ENCODE results near the gene HLA-E. TPM values are rescaled to one million over a fixed set of nuclear protein-coding genes. Genes with fewer than 3 reads are reported as not detected.
"Not testable (repeated sequence)": the region's sequence is repeated elsewhere in the genome, so short reads cannot be mapped to it uniquely, and the experiment has no call there.

Gene HLA-E
- total RNA-seq, 1 donor from 2014 or later, result 215 TPM

DNA sequence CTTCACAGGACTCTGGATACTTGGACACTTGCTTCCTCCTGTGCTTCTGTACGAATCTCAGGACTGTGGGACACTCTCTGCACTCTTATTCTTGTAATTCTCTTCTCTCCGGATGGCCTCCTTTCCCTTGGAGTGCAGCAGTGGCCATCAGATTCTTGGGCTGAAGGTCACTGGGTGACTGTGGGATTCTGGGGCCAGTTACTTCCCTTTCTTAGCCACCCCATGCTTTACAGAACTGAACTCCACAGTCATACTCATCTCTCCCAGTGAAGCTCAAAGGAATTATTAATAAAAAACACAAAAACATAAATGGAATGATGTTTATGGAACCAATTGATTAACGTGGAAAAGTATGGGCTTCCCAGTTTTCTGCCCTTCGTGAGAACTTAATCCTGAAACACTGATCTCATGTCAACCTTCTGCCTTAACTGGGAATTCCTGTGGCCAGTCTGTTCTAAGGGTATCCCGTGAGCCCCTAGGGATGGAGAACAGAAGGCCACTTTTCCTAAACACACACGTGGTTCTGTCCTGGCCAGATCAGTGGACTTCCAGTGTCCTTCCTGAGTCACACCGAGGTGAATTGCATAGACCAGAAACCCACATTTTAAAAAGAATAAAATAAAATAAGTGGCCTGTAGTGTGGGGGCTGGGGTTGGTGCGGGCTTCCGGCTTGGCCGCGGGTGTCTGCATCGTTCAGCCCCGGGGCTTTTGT is 23.6 kb upstream of the HLA-E start:
- TF ChIP-seq, protein P1, sequence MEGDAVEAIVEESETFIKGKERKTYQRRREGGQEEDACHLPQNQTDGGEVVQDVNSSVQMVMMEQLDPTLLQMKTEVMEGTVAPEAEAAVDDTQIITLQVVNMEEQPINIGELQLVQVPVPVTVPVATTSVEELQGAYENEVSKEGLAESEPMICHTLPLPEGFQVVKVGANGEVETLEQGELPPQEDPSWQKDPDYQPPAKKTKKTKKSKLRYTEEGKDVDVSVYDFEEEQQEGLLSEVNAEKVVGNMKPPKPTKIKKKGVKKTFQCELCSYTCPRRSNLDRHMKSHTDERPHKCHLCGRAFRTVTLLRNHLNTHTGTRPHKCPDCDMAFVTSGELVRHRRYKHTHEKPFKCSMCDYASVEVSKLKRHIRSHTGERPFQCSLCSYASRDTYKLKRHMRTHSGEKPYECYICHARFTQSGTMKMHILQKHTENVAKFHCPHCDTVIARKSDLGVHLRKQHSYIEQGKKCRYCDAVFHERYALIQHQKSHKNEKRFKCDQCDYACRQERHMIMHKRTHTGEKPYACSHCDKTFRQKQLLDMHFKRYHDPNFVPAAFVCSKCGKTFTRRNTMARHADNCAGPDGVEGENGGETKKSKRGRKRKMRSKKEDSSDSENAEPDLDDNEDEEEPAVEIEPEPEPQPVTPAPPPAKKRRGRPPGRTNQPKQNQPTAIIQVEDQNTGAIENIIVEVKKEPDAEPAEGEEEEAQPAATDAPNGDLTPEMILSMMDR (IDR thresholded peaks at IDR 0.05; ENCODE audit: insufficient read depth, low read length, severe bottlenecking), result no peak
- Histone ChIP-seq H3K4me3 (ENCODE audit: low read depth, low read length) (peak overlapping the region; percentile 36), H3K27me3 (ENCODE audit: control insufficient read depth, insufficient read depth, low read length) (peaks cover 64% of the 10 kb centered on the region), H3K36me3 (ENCODE audit: control insufficient read depth, insufficient read depth, low read length) (no peaks in the 10 kb centered on the region)
- DNase-seq (ENCODE audit: low read depth), result no peak
- FAIRE-seq, result peak; percentile 58

GRCh38 chr6:30470968-30471367 is 18.3 kb upstream of the HLA-E start:
- TF ChIP-seq, protein P1 (IDR thresholded peaks at IDR 0.05; ENCODE audit: insufficient read depth, low read length, severe bottlenecking), result no peak
- no peaks in the 10 kb centered on the region for H3K36me3 ChIP-seq (ENCODE audit: control insufficient read depth, insufficient read depth, low read length)
- DNase-seq (ENCODE audit: low read depth) (no peak), FAIRE-seq (no peak)
- no peak overlapping the region for H3K4me3 ChIP-seq (ENCODE audit: low read depth, low read length)
- peaks cover 18% of the 10 kb centered on the region for H3K27me3 ChIP-seq (ENCODE audit: control insufficient read depth, insufficient read depth, low read length)

GRCh38 chr6:30475116-30475515 is 14.2 kb upstream of the HLA-E start:
- H3K27me3 ChIP-seq (ENCODE audit: control insufficient read depth, insufficient read depth, low read length); FAIRE-seq; DNase-seq (ENCODE audit: low read depth); H3K36me3 ChIP-seq (ENCODE audit: control insufficient read depth, insufficient read depth, low read length); H3K4me3 ChIP-seq (ENCODE audit: low read depth, low read length): not testable (repeated sequence)

DNA sequence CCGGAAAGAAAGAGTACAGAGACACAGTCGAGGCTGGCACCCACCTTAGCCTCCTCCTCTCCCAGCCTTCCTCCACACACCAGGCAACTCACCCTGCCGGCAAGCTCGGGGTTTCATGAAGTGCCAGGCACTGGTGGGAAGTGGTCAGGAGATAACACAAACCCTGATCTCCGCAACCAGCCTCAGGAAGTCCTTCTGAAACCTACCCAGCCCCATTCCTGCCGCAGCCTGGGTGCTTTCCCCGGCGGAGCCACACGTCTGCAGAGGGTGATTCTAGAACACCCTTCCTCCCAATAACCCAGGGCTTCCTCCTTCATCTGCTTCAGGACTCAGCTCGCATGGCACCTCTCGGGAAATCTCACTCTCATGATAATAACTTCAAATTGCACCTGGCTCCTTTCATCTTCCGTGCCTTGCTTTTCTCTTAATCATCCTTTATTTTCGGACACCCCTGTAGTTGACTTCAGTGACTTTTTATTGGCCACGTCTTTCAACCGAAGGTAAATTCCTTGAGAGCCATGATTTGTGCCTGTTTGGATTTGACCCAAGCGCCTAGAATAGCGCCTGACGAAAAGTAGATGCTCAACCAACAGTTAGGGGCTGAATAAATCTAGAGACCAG is 8.7 kb upstream of the HLA-E start:
- H3K4me3 ChIP-seq (ENCODE audit: low read depth, low read length), result no peak overlapping the region
- TF ChIP-seq, protein P1 (IDR thresholded peaks at IDR 0.05; ENCODE audit: insufficient read depth, low read length, severe bottlenecking), result no peak
- FAIRE-seq (no peak), DNase-seq (ENCODE audit: low read depth) (no peak)
- peaks cover 22% of the 10 kb centered on the region for H3K27me3 ChIP-seq (ENCODE audit: control insufficient read depth, insufficient read depth, low read length)
- no peaks in the 10 kb centered on the region for H3K36me3 ChIP-seq (ENCODE audit: control insufficient read depth, insufficient read depth, low read length)

DNA sequence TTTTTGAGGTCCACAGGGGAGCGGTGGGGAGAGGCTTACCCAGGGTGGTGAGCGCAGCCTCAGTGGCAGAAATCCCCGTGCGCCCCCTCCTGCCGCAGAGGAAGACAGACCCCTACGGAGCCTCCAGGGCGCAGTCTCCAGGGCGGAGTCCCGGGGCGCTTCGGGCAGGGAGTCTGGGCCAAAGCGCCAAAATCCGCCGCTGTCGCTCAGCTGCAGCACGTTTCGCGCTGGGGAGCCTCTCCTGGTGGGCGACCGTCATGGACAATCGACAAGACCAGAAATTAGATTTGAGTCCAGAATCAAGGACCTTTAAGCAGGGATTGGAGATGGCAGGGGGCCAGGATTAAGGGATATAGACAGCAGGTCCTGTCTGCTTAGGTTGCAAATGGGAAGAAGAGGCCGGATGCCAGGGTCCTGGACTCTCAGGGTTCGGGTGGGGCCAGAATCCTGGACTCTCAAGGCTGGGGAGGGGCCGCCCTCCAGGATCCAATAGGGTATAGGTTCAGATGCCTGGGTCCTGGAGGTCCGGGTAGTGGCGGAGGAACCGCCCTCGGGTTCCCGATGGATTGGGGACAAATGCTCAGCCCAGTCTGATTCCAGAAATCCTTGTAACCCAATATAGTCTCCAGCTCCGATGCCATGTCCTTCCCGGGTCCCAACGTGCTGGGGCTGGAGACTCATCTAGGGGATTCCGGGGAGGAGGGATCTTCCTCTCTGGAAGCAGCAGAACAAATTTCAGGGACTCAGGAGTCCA is 7.9 kb upstream of the HLA-E start:
- Histone ChIP-seq H3K4me3 (ENCODE audit: low read depth, low read length) (no peak overlapping the region), H3K27me3 (ENCODE audit: control insufficient read depth, insufficient read depth, low read length) (peaks cover 22% of the 10 kb centered on the region), H3K36me3 (ENCODE audit: control insufficient read depth, insufficient read depth, low read length) (no peaks in the 10 kb centered on the region)
- FAIRE-seq, result no peak
- TF ChIP-seq, protein P1 (IDR thresholded peaks at IDR 0.05; ENCODE audit: insufficient read depth, low read length, severe bottlenecking), result no peak
- no peak for DNase-seq (ENCODE audit: low read depth)

DNA sequence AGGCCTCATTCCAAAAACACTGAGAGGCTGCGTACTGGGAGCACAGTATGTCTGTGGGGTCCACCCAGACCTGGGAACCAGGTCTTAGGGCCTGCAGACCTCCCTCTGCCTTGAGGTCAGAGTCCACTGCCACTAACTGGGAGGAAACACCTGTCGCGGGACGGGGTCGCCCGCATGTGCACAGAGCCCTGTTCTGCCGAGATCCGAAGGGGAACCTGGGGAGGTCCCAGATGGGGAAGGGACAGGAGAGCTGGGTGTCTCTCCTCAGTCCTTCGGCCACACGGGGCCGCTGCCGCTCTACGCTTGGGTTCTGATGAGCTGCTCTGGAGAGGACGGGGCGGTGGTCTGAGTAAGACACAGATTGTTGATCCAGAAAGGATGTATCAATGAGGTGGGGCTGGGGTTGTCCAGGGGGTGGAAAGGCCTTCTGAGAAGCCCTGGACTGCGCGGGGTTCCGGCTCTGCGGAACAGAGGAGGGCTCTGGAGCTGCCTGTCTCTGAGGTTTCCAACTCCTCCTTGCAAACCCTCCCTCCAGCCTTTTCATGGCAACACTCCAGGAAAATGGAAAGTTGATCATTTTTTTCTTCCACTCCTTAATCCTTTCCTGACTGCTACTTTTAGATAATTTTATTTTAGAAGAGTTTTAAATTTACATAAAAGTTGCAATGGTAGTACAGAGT is 7.2 kb upstream of the HLA-E start:
- not testable (repeated sequence) for FAIRE-seq; H3K36me3 ChIP-seq (ENCODE audit: control insufficient read depth, insufficient read depth, low read length); H3K4me3 ChIP-seq (ENCODE audit: low read depth, low read length)
- DNase-seq (ENCODE audit: low read depth), result peak; percentile 46
- H3K27me3 ChIP-seq (ENCODE audit: control insufficient read depth, insufficient read depth, low read length), result peaks cover 22% of the 10 kb centered on the region
- TF ChIP-seq, protein P1 (IDR thresholded peaks at IDR 0.05; ENCODE audit: insufficient read depth, low read length, severe bottlenecking), result peak; percentile 91

Data from bronchial epithelial cell (primary cell).